ENCODE measurements around the gene ABO. TPM values are rescaled to one million over a fixed set of nuclear protein-coding genes. Genes with fewer than 3 reads are reported as not detected.
"Not testable (repeated sequence)": the region's sequence is repeated elsewhere in the genome, so short reads cannot be mapped to it uniquely, and the experiment has no call there.

Gene ABO
- total RNA-seq, 1 experiment from 2014 or later: 0.96 TPM

- H3F3A ChIP-seq (ENCODE audit: insufficient read depth, low read depth): no peaks in the 10 kb centered on the region
- no peak for TF ChIP-seq CTCF (conservative IDR thresholded peaks at IDR 0.05)
- H4K20me1 ChIP-seq (ENCODE audit: insufficient read depth): no peaks in the 10 kb centered on the region
- H3K27me3 ChIP-seq (ENCODE audit: insufficient read depth, low read depth): peaks cover 34% of the 10 kb centered on the region
- H3K4me1 ChIP-seq (replicated peaks; ENCODE audit: insufficient read depth): no peaks in the 10 kb centered on the region
- H3K36me3 ChIP-seq (ENCODE audit: low read depth): no peaks in the 10 kb centered on the region
- DNase-seq: no peak
- H2AFZ ChIP-seq: no peak overlapping the region
- H3K79me2 ChIP-seq (ENCODE audit: low read depth): no peaks in the 10 kb centered on the region
- H3K4me3 ChIP-seq: no peak overlapping the region
- no peak overlapping the region for H3K4me2 ChIP-seq
- CTCF ChIA-PET: no interaction called here
- POLR2A ChIA-PET (ENCODE audit: unreplicated experiment): no interaction called here
- no peaks in the 10 kb centered on the region for H3K9me3 ChIP-seq (ENCODE audit: insufficient read depth, low read depth)
- intact Hi-C loops (cut with micrococcal nuclease; ENCODE audit: unreplicated experiment): no loop called here
- no peaks in the 10 kb centered on the region for H3K9me2 ChIP-seq (ENCODE audit: insufficient read depth)
- H3K27ac ChIP-seq: no peak overlapping the region
- no TSS peak for BruUV-seq (replicated peaks)
Observed at GRCh38 chr9:133322701-133323100, 47.7 kb upstream of the ABO start.

- ChIA-PET CTCF (no interaction called here), POLR2A (ENCODE audit: unreplicated experiment) (no interaction called here)
- Histone ChIP-seq H3F3A (ENCODE audit: insufficient read depth, low read depth) (no peaks in the 10 kb centered on the region), H3K79me2 (ENCODE audit: low read depth) (no peaks in the 10 kb centered on the region), H3K4me3 (no peak overlapping the region), H3K9me2 (ENCODE audit: insufficient read depth) (no peaks in the 10 kb centered on the region), H3K4me1 (replicated peaks; ENCODE audit: insufficient read depth) (no peaks in the 10 kb centered on the region), H3K27me3 (ENCODE audit: insufficient read depth, low read depth) (peaks cover 34% of the 10 kb centered on the region), H4K20me1 (ENCODE audit: insufficient read depth) (no peaks in the 10 kb centered on the region), H3K9me3 (ENCODE audit: insufficient read depth, low read depth) (no peaks in the 10 kb centered on the region), H3K36me3 (ENCODE audit: low read depth) (no peaks in the 10 kb centered on the region), H3K4me2 (no peak overlapping the region), H3K27ac (no peak overlapping the region), H2AFZ (no peak overlapping the region)
- no peak for DNase-seq
- intact Hi-C loops (cut with micrococcal nuclease; ENCODE audit: unreplicated experiment): no loop called here
- BruUV-seq (replicated peaks): no TSS peak
- TF ChIP-seq CTCF (conservative IDR thresholded peaks at IDR 0.05) (no peak), EZH2 (IDR thresholded peaks at IDR 0.05; ENCODE audit: low read depth) (no peak)
Observed at GRCh38 chr9:133321411-133321935, 46.5 kb upstream of the ABO start.

- Histone ChIP-seq H3F3A (ENCODE audit: insufficient read depth, low read depth) (no peaks in the 10 kb centered on the region), H3K4me3 (no peak overlapping the region), H2AFZ (no peak overlapping the region), H3K27ac (no peak overlapping the region), H3K27me3 (ENCODE audit: insufficient read depth, low read depth) (peaks cover 29% of the 10 kb centered on the region), H3K9me2 (ENCODE audit: insufficient read depth) (no peaks in the 10 kb centered on the region), H4K20me1 (ENCODE audit: insufficient read depth) (no peaks in the 10 kb centered on the region), H3K9me3 (ENCODE audit: insufficient read depth, low read depth) (no peaks in the 10 kb centered on the region), H3K4me2 (no peak overlapping the region), H3K36me3 (ENCODE audit: low read depth) (no peaks in the 10 kb centered on the region), H3K79me2 (ENCODE audit: low read depth) (no peaks in the 10 kb centered on the region), H3K4me1 (replicated peaks; ENCODE audit: insufficient read depth) (no peaks in the 10 kb centered on the region)
- POLR2A ChIA-PET (ENCODE audit: unreplicated experiment): no interaction called here
- no TSS peak for BruUV-seq (replicated peaks)
- TF ChIP-seq EZH2 (IDR thresholded peaks at IDR 0.05; ENCODE audit: low read depth): no peak
- no peak for TF ChIP-seq CTCF (conservative IDR thresholded peaks at IDR 0.05)
- CTCF ChIA-PET: no interaction called here
- intact Hi-C loops (cut with micrococcal nuclease; ENCODE audit: unreplicated experiment): no loop called here
- no peak for DNase-seq
Observed at GRCh38 chr9:133320421-133320881, 45.5 kb upstream of the ABO start.

GRCh38 chr9:133317551-133317950 is 42.5 kb upstream of the ABO start:
- H3K4me3 ChIP-seq; CTCF ChIA-PET; H3K36me3 ChIP-seq (ENCODE audit: low read depth); H3K9me2 ChIP-seq (ENCODE audit: insufficient read depth); DNase-seq; H3K9me3 ChIP-seq (ENCODE audit: insufficient read depth, low read depth); H3F3A ChIP-seq (ENCODE audit: insufficient read depth, low read depth); intact Hi-C loops (cut with micrococcal nuclease; ENCODE audit: unreplicated experiment); BruUV-seq (replicated peaks); H3K4me1 ChIP-seq (replicated peaks; ENCODE audit: insufficient read depth); H3K4me2 ChIP-seq; H2AFZ ChIP-seq; H3K79me2 ChIP-seq (ENCODE audit: low read depth); POLR2A ChIA-PET (ENCODE audit: unreplicated experiment); H3K27ac ChIP-seq; H3K27me3 ChIP-seq (ENCODE audit: insufficient read depth, low read depth); H4K20me1 ChIP-seq (ENCODE audit: insufficient read depth): not testable (repeated sequence)
